GM21360 (cell line): ENCODE results near the gene P4HTM.
A peak's percentile ranks its signal among the peaks of the same experiment; 100 is the strongest.

ENCODE experiments used
- ATAC-seq: cut with Tn5 transposase; IDR thresholded peaks from one replicate; pipeline ENCODE4 v1.9.1; 2021; ENCODE audit warnings: mild to moderate bottlenecking, moderate library complexity; ENCODE audit not compliant: unreplicated experiment

P4HTM gene

GRCh38 chr3:49022688-49023171 lies 32.7 kb downstream of the P4HTM start:
- ATAC-seq: no peak

- no peak for ATAC-seq
These were observed 33.7 kb downstream of the P4HTM start for GRCh38 chr3:49023775-49024174.

- no peak for ATAC-seq
These were observed 34.4 kb downstream of the P4HTM start for GRCh38 chr3:49024449-49024848.

- no peak for ATAC-seq
These were observed 35.2 kb downstream of the P4HTM start for GRCh38 chr3:49025005-49025792.

GRCh38 chr3:49025793-49026520 lies 35.9 kb downstream of the P4HTM start:
- ATAC-seq: no peak

GRCh38 chr3:49026536-49026935 lies 36.5 kb downstream of the P4HTM start:
- no peak for ATAC-seq

- ATAC-seq: no peak
These were observed 37.6 kb downstream of the P4HTM start for GRCh38 chr3:49027634-49028033.

GRCh38 chr3:49028298-49028672 lies 38.2 kb downstream of the P4HTM start:
- ATAC-seq: no peak

GRCh38 chr3:49028673-49029562 lies 38.9 kb downstream of the P4HTM start, which contains the start of gene IMPDH2:
IMPDH2 (minus strand) TSS chr3:49029398; CDS start chr3:49029350, 48 bp downstream.
- ATAC-seq: peak; percentile 85

- ATAC-seq: no peak
These were observed 39.5 kb downstream of the P4HTM start for GRCh38 chr3:49029563-49029884.

- no peak for ATAC-seq
These were observed 40.3 kb downstream of the P4HTM start for GRCh38 chr3:49030321-49030720.

GRCh38 chr3:49032646-49033304 lies 42.7 kb downstream of the P4HTM start:
- ATAC-seq: no peak

- no peak for ATAC-seq
These were observed 44.6 kb downstream of the P4HTM start for GRCh38 chr3:49034650-49035049.

GRCh38 chr3:49035281-49035680 lies 45.2 kb downstream of the P4HTM start:
- ATAC-seq: no peak

- ATAC-seq: no peak
These were observed 63.5 kb downstream of the P4HTM start for GRCh38 chr3:49053543-49053942.

GRCh38 chr3:49054344-49054862 lies 64.4 kb downstream of the P4HTM start:
- no peak for ATAC-seq
